HEK293T (cell line): ENCODE measurements around the gene GPX5.
"Not testable (repeated sequence)": the region's sequence is repeated elsewhere in the genome, so short reads cannot be mapped to it uniquely, and the experiment has no call there.

Source experiments
- CTCF ChIA-PET: fragments of 350-600 bp; formaldehyde crosslinking; extraction: SDS; loops from one replicate; lab custom pipeline; 2021; ENCODE audit warnings: antibody characterized with exemption, inconsistent platforms; lab: Yijun Ruan, JAX
- POLR2A ChIA-PET: fragments of 350-600 bp; formaldehyde crosslinking; extraction: SDS; loops from one replicate; lab custom pipeline; 2020; ENCODE audit warnings: antibody characterized with exemption, inconsistent platforms; lab: Yijun Ruan, JAX
- DNase-seq: peaks from one replicate; pipeline ENCODE4 v3.0.0; 2012; ENCODE audit warnings: mixed read lengths; ENCODE audit errors: extremely low spot score
- ARNT ChIP-seq: fragments of 450-650 bp; IDR thresholded peaks from 2 replicates; pipeline ENCODE4 v1.6.1; 2017; ENCODE audit warnings: mild to moderate bottlenecking
- BHLHE40 ChIP-seq: fragments of 450-650 bp; IDR thresholded peaks from 2 replicates; pipeline ENCODE4 v1.6.1; 2016; ENCODE audit warnings: mild to moderate bottlenecking, moderate library complexity, borderline replicate concordance
- CTBP1 ChIP-seq: fragments of 450-650 bp; IDR thresholded peaks from 2 replicates; pipeline ENCODE4 v1.6.1; 2016; ENCODE audit warnings: borderline replicate concordance
- ELF4 ChIP-seq: fragments of 450-650 bp; IDR thresholded peaks from 2 replicates; pipeline ENCODE4 v1.6.1; 2017; ENCODE audit warnings: antibody characterized with exemption
- FOXA1 ChIP-seq: fragments of 450-650 bp; IDR thresholded peaks from 2 replicates; pipeline ENCODE4 v1.6.1; 2016; ENCODE audit warnings: mild to moderate bottlenecking
- FOXK2 ChIP-seq: fragments of 450-650 bp; IDR thresholded peaks from 2 replicates; pipeline ENCODE4 v1.6.1; 2016; ENCODE audit warnings: mild to moderate bottlenecking
- FOXM1 ChIP-seq: fragments of 450-650 bp; IDR thresholded peaks from 2 replicates; pipeline ENCODE4 v1.6.1; 2017; ENCODE audit warnings: mild to moderate bottlenecking, borderline replicate concordance
- HDGF ChIP-seq: fragments of 450-650 bp; IDR thresholded peaks from 2 replicates; pipeline ENCODE4 v1.6.1; 2017; ENCODE audit warnings: antibody characterized with exemption, borderline replicate concordance
- L3MBTL2 ChIP-seq: fragments of 450-650 bp; conservative IDR thresholded peaks from 2 replicates; pipeline ENCODE4 v1.6.1; 2016; ENCODE audit warnings: mild to moderate bottlenecking
- LEF1 ChIP-seq: fragments of 450-650 bp; IDR thresholded peaks from 2 replicates; pipeline ENCODE4 v1.6.1; 2017; ENCODE audit warnings: mild to moderate bottlenecking, borderline replicate concordance
- NFRKB ChIP-seq: fragments of 450-650 bp; IDR thresholded peaks from 2 replicates; pipeline ENCODE4 v1.6.1; 2016; ENCODE audit warnings: mild to moderate bottlenecking, moderate library complexity
- SP1 ChIP-seq: fragments of 450-650 bp; IDR thresholded peaks from 2 replicates; pipeline ENCODE4 v1.6.1; 2017
- SUZ12 ChIP-seq: fragments of 450-650 bp; IDR thresholded peaks from 2 replicates; pipeline ENCODE4 v1.6.1; 2016; ENCODE audit warnings: mild to moderate bottlenecking
- TARDBP ChIP-seq: fragments of 450-650 bp; IDR thresholded peaks from 2 replicates; pipeline ENCODE4 v1.6.1; 2016
- ZNF384 ChIP-seq: fragments of 450-650 bp; IDR thresholded peaks from 2 replicates; pipeline ENCODE4 v1.6.1; 2016
- TF ChIP-seq, protein P1 (sequence below): fragments of 450-650 bp; IDR thresholded peaks from 2 replicates; pipeline ENCODE4 v1.6.1; 2016

GPX5 gene

DNA sequence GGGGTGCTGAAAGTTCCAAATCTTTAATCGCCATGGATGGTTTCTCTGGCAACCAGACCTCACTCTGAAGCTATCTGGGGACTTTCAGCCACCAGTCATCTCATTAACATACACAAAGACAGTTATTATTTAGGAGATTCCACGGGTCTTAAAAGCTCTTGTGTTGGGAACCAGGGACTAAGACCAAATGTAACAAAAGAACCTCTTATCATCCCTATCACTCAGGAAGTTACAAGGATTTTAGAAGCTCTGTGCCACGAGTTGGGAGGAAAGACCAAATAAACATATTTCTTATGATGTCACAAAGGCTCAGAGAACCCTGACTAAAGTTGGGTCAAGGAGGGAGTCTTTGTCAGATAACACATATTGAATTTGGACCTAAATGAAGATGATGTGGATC lies 27.8 kb upstream of the GPX5 start:
- CTCF ChIA-PET = no interaction called here
- POLR2A ChIA-PET = interaction anchor here (1.0 kb wide), 1 partner anchor 9 kb away, joined by 5 read pairs; no protein-coding TSS in a partner anchor
- TF ChIP-seq L3MBTL2 (no peak), NFRKB (no peak), LEF1 (no peak), ELF4 (no peak), ZNF384 (no peak), FOXK2 (no peak), SUZ12 (no peak), FOXA1 (no peak), SP1 (no peak), TARDBP (no peak), FOXM1 (no peak), HDGF (no peak)
- TF ChIP-seq, protein P1, sequence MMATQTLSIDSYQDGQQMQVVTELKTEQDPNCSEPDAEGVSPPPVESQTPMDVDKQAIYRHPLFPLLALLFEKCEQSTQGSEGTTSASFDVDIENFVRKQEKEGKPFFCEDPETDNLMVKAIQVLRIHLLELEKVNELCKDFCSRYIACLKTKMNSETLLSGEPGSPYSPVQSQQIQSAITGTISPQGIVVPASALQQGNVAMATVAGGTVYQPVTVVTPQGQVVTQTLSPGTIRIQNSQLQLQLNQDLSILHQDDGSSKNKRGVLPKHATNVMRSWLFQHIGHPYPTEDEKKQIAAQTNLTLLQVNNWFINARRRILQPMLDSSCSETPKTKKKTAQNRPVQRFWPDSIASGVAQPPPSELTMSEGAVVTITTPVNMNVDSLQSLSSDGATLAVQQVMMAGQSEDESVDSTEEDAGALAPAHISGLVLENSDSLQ = no peak
- DNase-seq = no peak

DNA sequence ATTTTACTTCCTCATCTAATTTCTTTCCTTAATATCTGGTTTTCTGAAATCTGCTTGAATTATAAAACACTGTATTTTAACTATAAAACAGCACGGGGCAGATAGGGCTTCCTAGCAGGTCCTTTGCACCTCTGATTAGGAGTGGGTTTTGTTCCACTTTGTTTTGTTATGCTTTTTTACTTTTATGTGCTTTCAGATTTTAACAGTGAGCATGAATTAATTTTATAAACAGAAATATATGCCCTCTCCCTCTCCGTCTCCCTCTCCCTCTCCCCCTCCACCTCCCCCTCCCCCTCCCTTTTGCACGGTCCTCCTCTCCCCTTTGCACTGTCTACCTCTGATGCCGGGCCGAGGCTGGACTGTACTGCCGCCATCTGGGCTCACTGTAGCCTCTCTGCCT lies 24.4 kb upstream of the GPX5 start:
- CTCF ChIA-PET = no interaction called here
- POLR2A ChIA-PET = no interaction called here
- no peak for DNase-seq
- TF ChIP-seq HDGF = no peak
- no peak for TF ChIP-seq NFRKB
- no peak for TF ChIP-seq SUZ12
- TF ChIP-seq ZNF384 = no peak
- no peak for TF ChIP-seq LEF1
- no peak for TF ChIP-seq CTBP1
- TF ChIP-seq FOXK2 = no peak
- no peak for TF ChIP-seq BHLHE40
- TF ChIP-seq L3MBTL2 = no peak
- TF ChIP-seq ARNT = no peak
- no peak for TF ChIP-seq TARDBP
- no peak for TF ChIP-seq ELF4

GRCh38 chr6:28502136-28502535 lies 23.5 kb upstream of the GPX5 start:
- CTCF ChIA-PET, DNase-seq, POLR2A ChIA-PET: not testable (repeated sequence)

GRCh38 chr6:28502709-28503305 lies 22.9 kb upstream of the GPX5 start:
- CTCF ChIA-PET = interaction anchor here (1.0 kb wide), 1 partner anchor 40 kb away, joined by 3 read pairs; no protein-coding TSS in a partner anchor
- DNase-seq, POLR2A ChIA-PET: not testable (repeated sequence)

GRCh38 chr6:28505733-28506132 lies 19.9 kb upstream of the GPX5 start:
- TF ChIP-seq SUZ12 = no peak
- no peak for TF ChIP-seq BHLHE40
- TF ChIP-seq CTBP1 = no peak
- TF ChIP-seq TARDBP = no peak
- TF ChIP-seq HDGF = no peak
- TF ChIP-seq FOXM1 = no peak
- DNase-seq = no peak
- ChIA-PET POLR2A (no interaction called here), CTCF (no interaction called here)

GRCh38 chr6:28506807-28507475 lies 18.7 kb upstream of the GPX5 start:
- no peak for DNase-seq
- CTCF ChIA-PET = no interaction called here
- no peak for TF ChIP-seq SP1
- no peak for TF ChIP-seq FOXK2
- POLR2A ChIA-PET = no interaction called here

- POLR2A ChIA-PET = interaction anchor here (1.4 kb wide), 1 partner anchor 18 kb away, joined by 3 read pairs; no protein-coding TSS in a partner anchor
- CTCF ChIA-PET = no interaction called here
- DNase-seq = no peak
- TF ChIP-seq HDGF (no peak), NFRKB (no peak), BHLHE40 (no peak), L3MBTL2 (no peak), SUZ12 (no peak), CTBP1 (no peak), LEF1 (no peak), TARDBP (no peak), ZNF384 (no peak), ARNT (no peak)
- TF ChIP-seq, protein P1 = no peak
Observed at GRCh38 chr6:28511628-28512300, 13.9 kb upstream of the GPX5 start.

- DNase-seq, CTCF ChIA-PET: not testable (repeated sequence)
- POLR2A ChIA-PET = interaction anchor here (1.4 kb wide), 1 partner anchor 18 kb away, joined by 3 read pairs; no protein-coding TSS in a partner anchor
Observed at GRCh38 chr6:28512387-28512786, 13.3 kb upstream of the GPX5 start.
